ENCODE data around the gene TBC1D32.
"Not testable (repeated sequence)": the region's sequence is repeated elsewhere in the genome, so short reads cannot be mapped to it uniquely, and the experiment has no call there.

TBC1D32 gene

DNA sequence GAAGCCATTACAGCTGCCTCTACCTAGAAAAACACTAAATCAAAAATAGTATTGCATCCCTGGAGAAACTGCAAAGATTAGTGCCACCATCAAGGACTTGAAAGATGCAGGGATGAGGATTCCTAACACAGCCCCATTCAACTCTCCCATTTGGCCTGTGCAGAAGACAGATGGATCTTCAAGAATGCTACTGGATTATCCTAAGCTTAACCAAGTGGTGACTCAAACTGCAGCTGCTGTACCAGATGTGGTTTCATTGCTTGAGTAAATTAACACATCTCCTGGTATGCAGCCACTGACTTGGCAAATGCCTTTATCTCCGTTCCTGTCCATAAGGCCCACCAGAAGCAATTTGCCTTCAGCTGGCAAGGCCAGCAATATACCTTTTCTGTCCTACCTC lies 117.4 kb downstream of the TBC1D32 start:
- no peak for DNase-seq (ENCODE audit: low read depth in 2 of 2)

DNA sequence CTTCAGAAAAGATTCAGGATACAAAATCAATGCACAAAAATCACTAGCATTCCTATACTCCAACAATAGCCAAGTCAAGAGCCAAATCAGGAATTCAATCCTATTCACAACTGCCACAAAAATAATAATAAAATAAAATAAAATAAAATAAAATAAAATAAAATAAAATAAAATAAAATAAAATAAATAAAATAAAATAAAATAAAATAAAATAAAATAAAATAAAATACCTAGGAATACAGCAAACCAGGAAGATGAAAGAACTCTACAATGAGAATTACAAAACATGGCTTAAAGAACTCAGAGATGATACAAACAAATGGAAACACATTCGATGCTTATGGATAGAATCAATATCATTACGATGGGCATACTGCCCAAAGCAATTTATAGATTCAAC lies 120.9 kb downstream of the TBC1D32 start:
- DNase-seq (ENCODE audit: low read depth in 2 of 2): not testable (repeated sequence)

DNA sequence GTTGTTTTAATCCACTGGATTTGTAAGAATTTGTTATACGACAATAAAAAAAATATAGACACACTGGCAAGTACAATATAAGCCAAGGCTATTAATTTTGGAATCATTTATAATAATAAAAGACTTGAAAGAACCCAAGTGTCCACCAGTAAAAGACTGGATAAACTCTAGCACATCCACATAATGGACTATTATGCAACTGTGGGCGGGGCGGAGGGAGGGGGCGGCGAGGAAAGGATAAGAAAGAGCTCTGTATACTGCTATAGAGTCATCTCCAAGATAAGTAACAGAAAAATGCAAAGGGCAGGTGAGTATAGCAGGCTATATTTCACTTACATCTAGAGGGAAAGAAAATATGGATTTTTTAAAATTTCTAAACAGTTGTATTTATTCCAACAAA lies 123.3 kb downstream of the TBC1D32 start:
- DNase-seq (ENCODE audit: low read depth in 2 of 2): no peak

GRCh38 chr6:121205569-121205968 lies 128.7 kb downstream of the TBC1D32 start:
- DNase-seq (ENCODE audit: low read depth in 2 of 2): no peak

- no peak for DNase-seq (ENCODE audit: low read depth in 2 of 2)
These were observed 133.2 kb downstream of the TBC1D32 start for GRCh38 chr6:121201105-121201504.

- not testable (repeated sequence) for DNase-seq (ENCODE audit: low read depth in 2 of 2)
These were observed 138.2 kb downstream of the TBC1D32 start for GRCh38 chr6:121196042-121196441.

DNA sequence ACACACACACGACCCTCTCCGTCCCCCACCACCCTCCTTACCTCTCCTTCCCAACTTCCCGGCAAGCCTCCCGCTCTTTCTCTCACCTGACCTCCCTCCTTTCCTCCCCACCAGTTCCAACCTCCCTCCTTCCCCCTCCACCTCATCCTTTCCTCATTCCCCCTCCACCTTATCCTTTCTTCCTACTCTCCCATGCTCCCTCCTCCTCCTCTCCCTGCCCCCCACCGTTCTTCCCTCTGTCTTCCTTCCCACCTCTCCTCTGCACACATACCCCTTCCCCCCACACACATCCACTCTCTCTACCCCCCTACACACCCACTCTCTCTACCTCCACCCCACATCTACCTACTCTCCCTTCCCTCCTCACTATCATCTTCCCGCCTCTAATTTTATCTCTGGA lies 144.2 kb downstream of the TBC1D32 start:
- DNase-seq (ENCODE audit: low read depth in 2 of 2): no peak

GRCh38 chr6:121188356-121188755 lies 145.9 kb downstream of the TBC1D32 start:
- no peak for DNase-seq (ENCODE audit: low read depth in 2 of 2)

- DNase-seq (ENCODE audit: low read depth in 2 of 2): no peak
These were observed 146.5 kb downstream of the TBC1D32 start for GRCh38 chr6:121187833-121188200.

DNA sequence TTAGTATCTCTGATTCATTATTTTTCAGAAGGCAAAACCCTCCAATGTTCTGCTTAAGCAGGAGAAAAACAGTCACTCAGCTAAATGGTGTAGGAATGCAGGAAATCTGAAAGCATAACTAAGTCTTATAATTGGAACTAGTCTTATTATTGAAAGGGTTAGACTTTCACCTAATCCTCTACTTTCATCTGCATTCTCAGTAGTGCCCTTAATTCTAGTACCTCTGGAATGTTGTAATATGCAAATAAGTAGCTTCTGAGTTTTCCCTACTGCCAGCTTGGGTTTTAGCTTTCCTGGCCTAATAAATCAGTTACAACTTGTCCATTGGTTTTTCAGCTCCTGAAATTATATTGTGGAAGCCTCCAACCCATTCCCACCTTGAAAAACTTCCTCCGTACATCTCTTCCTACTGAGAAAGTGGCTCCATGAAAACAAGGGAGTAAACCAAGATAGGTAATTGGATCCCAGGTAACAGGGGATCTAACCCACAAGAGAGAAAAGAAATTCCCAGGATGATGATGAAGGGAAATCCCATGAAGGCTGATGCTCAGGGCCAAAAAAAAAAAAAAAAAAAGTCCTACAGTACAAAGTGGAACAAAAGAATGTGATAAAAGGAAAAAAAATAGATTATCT lies 147.0 kb downstream of the TBC1D32 start:
- no peak for DNase-seq (ENCODE audit: low read depth in 2 of 2)

GRCh38 chr6:121183742-121184141 lies 150.5 kb downstream of the TBC1D32 start:
- DNase-seq (ENCODE audit: low read depth in 2 of 2): no peak

- no peak for DNase-seq (ENCODE audit: low read depth in 2 of 2)
These were observed 158.5 kb downstream of the TBC1D32 start for GRCh38 chr6:121175827-121176226.

DNA sequence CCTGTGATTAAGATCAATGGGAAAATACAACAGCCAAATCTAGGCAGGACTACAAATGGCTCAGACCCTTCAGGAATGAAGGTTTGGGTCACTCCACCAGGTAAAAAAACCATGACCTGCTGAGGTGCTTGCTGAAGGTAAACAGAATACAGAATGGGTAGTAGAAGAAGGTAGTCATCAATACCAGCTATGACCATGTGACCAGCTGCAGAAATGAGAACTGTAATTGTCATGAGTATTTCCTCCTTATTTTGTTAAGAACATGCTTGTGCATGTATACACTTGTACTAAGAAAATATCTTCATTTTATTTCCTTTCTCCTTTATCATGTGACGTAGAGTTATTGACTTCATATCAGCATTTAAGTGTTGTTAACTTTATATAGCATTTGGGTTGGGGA lies 161.8 kb downstream of the TBC1D32 start:
- DNase-seq (ENCODE audit: low read depth in 2 of 2): not testable (repeated sequence)

GRCh38 chr6:121171879-121172278 lies 162.4 kb downstream of the TBC1D32 start:
- DNase-seq (ENCODE audit: low read depth in 2 of 2): no peak

DNA sequence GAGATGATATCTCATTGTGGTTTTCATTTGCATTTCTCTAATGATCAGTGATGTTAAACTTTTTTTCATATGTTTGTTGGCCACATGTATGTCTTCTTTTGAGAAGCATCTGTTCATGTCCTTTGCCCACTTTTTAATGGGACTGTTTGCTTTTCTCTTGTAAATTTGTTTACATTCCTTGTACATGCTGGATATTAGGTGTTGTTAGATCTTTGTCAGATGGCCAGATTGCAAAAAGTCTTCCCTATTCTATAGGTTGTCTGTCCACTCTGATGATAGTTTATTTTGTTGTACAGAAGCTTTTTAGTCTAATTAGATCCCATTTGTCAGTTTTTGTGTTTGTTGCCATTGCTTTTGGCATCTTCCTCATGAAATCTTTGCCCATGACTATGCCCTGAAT lies 172.4 kb downstream of the TBC1D32 start:
- no peak for DNase-seq (ENCODE audit: low read depth in 2 of 2)

GRCh38 chr6:121160276-121160675 lies 174.0 kb downstream of the TBC1D32 start:
- DNase-seq (ENCODE audit: low read depth in 2 of 2): no peak

GRCh38 chr6:121158891-121159290 lies 175.4 kb downstream of the TBC1D32 start:
- no peak for DNase-seq (ENCODE audit: low read depth in 2 of 2)

- DNase-seq (ENCODE audit: low read depth in 2 of 2): no peak
These were observed 175.8 kb downstream of the TBC1D32 start for GRCh38 chr6:121158438-121158837.

- no peak for DNase-seq (ENCODE audit: low read depth in 2 of 2)
These were observed 176.4 kb downstream of the TBC1D32 start for GRCh38 chr6:121157906-121158305.

DNA sequence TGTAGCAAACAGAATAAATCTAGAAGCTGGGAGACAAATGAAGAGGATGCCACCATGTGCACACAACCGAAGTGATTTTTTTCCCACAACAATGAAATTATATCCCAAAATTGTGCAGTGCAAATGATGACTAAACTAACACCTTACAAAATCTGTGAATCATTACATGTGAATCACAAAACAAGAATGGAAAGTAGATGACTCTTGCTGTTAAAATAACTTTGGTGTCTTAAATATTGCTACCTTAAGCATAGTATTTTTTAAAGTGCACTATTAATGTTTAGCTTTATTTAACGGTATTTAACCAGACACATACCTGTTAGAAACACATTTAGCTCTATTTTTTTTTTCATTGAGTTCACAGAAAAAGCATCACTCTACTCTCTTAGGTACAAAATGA lies 190.8 kb downstream of the TBC1D32 start:
- DNase-seq (ENCODE audit: low read depth in 2 of 2): no peak

DNA sequence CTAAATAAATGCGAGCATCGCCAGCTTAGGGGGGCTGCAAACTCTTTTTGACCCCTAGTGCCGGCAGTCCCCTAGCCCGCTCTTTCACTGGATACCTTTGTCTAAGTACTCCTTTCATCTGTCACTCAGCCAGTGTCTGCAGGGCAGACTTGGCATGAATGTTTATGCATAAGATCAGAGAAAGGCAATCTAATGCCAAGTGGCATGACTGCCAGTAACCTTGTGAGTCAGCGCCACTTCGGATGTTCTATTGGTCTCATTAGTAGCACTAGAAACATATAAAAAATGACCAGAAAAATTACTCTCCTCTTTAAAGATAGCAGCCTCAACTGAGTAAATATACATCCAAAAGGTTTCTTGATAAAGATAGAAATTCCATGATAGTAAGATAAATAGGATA lies 192.2 kb downstream of the TBC1D32 start:
- DNase-seq (ENCODE audit: low read depth in 2 of 2): no peak

DNA sequence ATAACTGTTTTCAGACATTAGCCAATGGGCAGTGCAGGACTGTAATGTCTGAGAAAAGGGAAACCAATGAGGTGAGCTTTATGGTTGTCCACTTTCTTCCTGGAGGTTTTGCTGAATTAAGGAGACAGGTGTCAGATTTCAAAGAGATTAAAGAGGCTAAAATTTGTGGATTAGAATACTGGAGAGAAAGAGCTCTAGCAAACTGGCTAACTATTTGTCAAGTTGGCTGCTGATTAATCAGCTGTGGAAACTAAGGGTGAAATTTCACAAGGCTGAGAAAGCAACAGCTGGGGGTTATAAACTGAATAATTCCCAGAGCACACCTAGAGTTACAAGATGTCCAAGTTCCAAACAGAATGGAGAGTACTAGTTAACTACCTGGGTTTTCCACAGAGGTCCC lies 198.9 kb downstream of the TBC1D32 start:
- no peak for DNase-seq (ENCODE audit: low read depth in 2 of 2)

DNA sequence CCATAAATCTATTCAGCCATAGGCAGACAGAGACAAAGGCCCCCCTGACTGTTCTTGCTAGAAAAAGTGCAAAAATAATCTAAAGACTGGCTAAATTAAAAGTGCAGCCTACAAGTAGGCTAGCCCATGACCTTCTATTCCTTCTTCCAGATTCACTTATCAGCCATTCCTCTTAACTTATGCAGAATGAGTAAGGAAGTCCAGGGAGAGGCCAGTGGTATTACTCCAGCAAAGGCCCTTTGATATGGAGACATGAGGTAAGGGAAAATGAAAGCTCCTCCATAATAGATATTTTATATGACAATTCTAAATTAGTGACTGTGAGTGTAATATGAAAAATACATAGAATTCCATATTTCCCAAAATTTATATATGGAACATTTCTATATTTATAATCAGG lies 199.4 kb downstream of the TBC1D32 start:
- no peak for DNase-seq (ENCODE audit: low read depth in 2 of 2)

- DNase-seq (ENCODE audit: low read depth in 2 of 2): no peak
These were observed 209.7 kb downstream of the TBC1D32 start for GRCh38 chr6:121124600-121124999.

All from stimulated activated CD4-positive, alpha-beta T cell treated with anti-CD3 and anti-CD28 coated beads, Interleukin-4, amount 100 ng/mL, for 48 hours (primary cell).